Measurements from ENCODE around the gene ETDC. TPM values are rescaled to one million over a fixed set of nuclear protein-coding genes. Genes with fewer than 3 reads are reported as not detected.
"Not testable (repeated sequence)": the region's sequence is repeated elsewhere in the genome, so short reads cannot be mapped to it uniquely, and the experiment has no call there.

Gene ETDC
- total RNA-seq (2021) (not detected in 3 replicates), Bru-seq, nascent RNA (not detected)
- long read RNA-seq, experiment 1: 0 reads
- long read RNA-seq, experiment 2: 0 reads
- long read RNA-seq, experiment 3: 0 reads

DNA sequence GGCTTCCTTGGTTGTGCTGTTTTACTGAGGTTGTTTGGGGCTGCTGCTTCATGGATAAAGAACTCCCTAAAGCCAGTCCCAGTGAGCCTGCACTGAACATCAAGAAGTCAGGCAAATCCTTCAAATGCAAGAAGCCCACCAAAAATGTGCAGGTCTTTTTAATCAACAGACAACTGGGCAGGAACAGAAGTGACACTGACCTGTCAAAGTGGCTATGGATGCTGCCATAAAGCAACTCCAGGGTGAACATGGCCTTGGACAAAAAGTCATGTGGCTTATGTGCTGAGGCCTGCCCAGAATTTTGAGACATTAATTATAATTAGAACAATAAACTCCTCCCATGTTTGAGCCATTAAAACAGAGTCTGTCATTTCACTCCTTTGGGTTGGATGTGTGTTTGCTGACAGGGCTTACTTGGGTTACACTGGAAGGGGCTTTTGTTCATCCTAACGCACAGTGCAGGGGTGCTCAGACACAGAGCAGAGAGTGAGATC lies at the start of gene ETDC:
TSS of gene ETDC (plus strand) at position 51 of the 494 bp plus-strand sequence. CDS start at position 51, 0 bp downstream.
- ATAC-seq: no peak
- DNase-seq (ENCODE audit: low spot score): no peak
- Mint-ChIP-seq H3K27ac (no peak within 1 kb of the TSS), H3K36me3 (peaks cover 7% of the 10 kb centered on the region; the same call in 1 of the 2 replicates), H3K4me1 (peaks cover 21% of the 10 kb centered on the region), H3K9me3 (peaks cover 27% of the 10 kb centered on the region), H3K4me3 (no peak within 1 kb of the TSS), H3K27me3 (ENCODE audit: low read depth) (peaks cover 10% of the 10 kb centered on the region)
- ChIA-PET CTCF (no interaction called here), POLR2A (no interaction called here)
- TF ChIP-seq NFYB (CRISPR knock-in tag; conservative IDR thresholded peaks at IDR 0.05; ENCODE audit: low read depth) (no peak), TP53 (CRISPR knock-in tag; IDR thresholded peaks at IDR 0.05) (no peak), ELF4 (CRISPR knock-in tag; IDR thresholded peaks at IDR 0.05; ENCODE audit: low read depth) (no peak), OVOL2 (CRISPR knock-in tag; IDR thresholded peaks at IDR 0.05; ENCODE audit: borderline replicate concordance) (no peak), ETV6 (CRISPR knock-in tag; IDR thresholded peaks at IDR 0.05) (no peak), SOX15 (CRISPR knock-in tag; IDR thresholded peaks at IDR 0.05) (no peak), NR3C1 (CRISPR knock-in tag; conservative IDR thresholded peaks at IDR 0.05; ENCODE audit: low read depth) (no peak), FOXJ3 (CRISPR knock-in tag; IDR thresholded peaks at IDR 0.05; ENCODE audit: borderline replicate concordance) (no peak)
- TF ChIP-seq, protein P1, sequence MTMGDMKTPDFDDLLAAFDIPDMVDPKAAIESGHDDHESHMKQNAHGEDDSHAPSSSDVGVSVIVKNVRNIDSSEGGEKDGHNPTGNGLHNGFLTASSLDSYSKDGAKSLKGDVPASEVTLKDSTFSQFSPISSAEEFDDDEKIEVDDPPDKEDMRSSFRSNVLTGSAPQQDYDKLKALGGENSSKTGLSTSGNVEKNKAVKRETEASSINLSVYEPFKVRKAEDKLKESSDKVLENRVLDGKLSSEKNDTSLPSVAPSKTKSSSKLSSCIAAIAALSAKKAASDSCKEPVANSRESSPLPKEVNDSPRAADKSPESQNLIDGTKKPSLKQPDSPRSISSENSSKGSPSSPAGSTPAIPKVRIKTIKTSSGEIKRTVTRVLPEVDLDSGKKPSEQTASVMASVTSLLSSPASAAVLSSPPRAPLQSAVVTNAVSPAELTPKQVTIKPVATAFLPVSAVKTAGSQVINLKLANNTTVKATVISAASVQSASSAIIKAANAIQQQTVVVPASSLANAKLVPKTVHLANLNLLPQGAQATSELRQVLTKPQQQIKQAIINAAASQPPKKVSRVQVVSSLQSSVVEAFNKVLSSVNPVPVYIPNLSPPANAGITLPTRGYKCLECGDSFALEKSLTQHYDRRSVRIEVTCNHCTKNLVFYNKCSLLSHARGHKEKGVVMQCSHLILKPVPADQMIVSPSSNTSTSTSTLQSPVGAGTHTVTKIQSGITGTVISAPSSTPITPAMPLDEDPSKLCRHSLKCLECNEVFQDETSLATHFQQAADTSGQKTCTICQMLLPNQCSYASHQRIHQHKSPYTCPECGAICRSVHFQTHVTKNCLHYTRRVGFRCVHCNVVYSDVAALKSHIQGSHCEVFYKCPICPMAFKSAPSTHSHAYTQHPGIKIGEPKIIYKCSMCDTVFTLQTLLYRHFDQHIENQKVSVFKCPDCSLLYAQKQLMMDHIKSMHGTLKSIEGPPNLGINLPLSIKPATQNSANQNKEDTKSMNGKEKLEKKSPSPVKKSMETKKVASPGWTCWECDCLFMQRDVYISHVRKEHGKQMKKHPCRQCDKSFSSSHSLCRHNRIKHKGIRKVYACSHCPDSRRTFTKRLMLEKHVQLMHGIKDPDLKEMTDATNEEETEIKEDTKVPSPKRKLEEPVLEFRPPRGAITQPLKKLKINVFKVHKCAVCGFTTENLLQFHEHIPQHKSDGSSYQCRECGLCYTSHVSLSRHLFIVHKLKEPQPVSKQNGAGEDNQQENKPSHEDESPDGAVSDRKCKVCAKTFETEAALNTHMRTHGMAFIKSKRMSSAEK (CRISPR knock-in tag; IDR thresholded peaks at IDR 0.05; ENCODE audit: borderline replicate concordance): no peak
- TF ChIP-seq, protein P2, sequence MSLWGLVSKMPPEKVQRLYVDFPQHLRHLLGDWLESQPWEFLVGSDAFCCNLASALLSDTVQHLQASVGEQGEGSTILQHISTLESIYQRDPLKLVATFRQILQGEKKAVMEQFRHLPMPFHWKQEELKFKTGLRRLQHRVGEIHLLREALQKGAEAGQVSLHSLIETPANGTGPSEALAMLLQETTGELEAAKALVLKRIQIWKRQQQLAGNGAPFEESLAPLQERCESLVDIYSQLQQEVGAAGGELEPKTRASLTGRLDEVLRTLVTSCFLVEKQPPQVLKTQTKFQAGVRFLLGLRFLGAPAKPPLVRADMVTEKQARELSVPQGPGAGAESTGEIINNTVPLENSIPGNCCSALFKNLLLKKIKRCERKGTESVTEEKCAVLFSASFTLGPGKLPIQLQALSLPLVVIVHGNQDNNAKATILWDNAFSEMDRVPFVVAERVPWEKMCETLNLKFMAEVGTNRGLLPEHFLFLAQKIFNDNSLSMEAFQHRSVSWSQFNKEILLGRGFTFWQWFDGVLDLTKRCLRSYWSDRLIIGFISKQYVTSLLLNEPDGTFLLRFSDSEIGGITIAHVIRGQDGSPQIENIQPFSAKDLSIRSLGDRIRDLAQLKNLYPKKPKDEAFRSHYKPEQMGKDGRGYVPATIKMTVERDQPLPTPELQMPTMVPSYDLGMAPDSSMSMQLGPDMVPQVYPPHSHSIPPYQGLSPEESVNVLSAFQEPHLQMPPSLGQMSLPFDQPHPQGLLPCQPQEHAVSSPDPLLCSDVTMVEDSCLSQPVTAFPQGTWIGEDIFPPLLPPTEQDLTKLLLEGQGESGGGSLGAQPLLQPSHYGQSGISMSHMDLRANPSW (CRISPR knock-in tag; conservative IDR thresholded peaks at IDR 0.05; ENCODE audit: low read depth): no peak
- TF ChIP-seq, protein P3, sequence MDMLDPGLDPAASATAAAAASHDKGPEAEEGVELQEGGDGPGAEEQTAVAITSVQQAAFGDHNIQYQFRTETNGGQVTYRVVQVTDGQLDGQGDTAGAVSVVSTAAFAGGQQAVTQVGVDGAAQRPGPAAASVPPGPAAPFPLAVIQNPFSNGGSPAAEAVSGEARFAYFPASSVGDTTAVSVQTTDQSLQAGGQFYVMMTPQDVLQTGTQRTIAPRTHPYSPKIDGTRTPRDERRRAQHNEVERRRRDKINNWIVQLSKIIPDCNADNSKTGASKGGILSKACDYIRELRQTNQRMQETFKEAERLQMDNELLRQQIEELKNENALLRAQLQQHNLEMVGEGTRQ (CRISPR knock-in tag; IDR thresholded peaks at IDR 0.05): no peak
- TF ChIP-seq, protein P4, sequence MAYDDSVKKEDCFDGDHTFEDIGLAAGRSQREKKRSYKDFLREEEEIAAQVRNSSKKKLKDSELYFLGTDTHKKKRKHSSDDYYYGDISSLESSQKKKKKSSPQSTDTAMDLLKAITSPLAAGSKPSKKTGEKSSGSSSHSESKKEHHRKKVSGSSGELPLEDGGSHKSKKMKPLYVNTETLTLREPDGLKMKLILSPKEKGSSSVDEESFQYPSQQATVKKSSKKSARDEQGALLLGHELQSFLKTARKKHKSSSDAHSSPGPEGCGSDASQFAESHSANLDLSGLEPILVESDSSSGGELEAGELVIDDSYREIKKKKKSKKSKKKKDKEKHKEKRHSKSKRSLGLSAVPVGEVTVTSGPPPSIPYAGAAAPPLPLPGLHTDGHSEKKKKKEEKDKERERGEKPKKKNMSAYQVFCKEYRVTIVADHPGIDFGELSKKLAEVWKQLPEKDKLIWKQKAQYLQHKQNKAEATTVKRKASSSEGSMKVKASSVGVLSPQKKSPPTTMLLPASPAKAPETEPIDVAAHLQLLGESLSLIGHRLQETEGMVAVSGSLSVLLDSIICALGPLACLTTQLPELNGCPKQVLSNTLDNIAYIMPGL (CRISPR knock-in tag; IDR thresholded peaks at IDR 0.05): no peak

DNA sequence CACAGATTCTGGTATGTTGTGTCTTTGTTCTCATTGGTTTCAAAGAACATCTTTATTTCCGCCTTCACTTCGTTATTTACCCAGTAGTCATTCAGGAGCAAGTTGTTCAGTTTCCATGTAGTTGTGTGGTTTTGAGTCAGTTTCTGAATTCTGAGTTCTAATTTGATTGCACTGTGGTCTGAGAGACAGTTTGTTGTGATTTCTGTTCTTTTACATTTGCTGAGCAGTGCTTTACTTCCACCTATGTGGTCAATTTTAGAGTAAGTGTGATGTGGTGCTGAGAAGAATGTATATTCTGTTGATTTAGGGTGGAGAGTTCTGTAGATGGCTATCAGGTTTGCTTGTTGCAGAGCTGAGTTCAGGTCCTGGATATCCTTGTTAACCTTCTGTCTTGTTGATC lies 48.3 kb upstream of the ETDC start:
- H3K27ac Mint-ChIP-seq; H3K27me3 Mint-ChIP-seq (ENCODE audit: low read depth); H3K36me3 Mint-ChIP-seq; CTCF ChIA-PET; H3K4me3 Mint-ChIP-seq; POLR2A ChIA-PET; H3K4me1 Mint-ChIP-seq; ATAC-seq; DNase-seq (ENCODE audit: low spot score): not testable (repeated sequence)
- H3K9me3 Mint-ChIP-seq: peaks cover 17% of the 10 kb centered on the region

DNA sequence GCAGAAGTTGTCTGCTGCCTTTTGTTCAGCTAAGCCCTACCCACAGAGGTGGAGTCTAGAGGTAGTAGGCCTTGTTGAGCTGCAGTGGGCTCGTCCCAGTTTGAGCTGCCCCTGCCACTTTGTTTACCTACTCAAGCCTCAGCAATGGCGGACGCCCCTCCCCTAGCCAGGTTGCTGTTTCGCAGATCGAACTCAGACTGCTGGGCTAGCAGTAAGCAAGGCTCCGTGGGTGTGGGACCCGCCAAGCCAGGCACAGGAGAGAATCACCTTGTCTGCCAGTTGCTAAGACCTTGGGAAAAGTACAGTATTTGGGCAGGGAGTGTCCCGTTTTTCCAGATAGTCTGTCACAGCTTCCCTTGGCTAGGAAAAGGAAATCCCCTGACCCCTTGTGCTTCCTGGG lies 45.9 kb upstream of the ETDC start:
- H3K27ac Mint-ChIP-seq; H3K4me3 Mint-ChIP-seq; DNase-seq (ENCODE audit: low spot score); ATAC-seq; H3K27me3 Mint-ChIP-seq (ENCODE audit: low read depth); POLR2A ChIA-PET; H3K4me1 Mint-ChIP-seq; CTCF ChIA-PET; H3K36me3 Mint-ChIP-seq: not testable (repeated sequence)
- peaks cover 21% of the 10 kb centered on the region for H3K9me3 Mint-ChIP-seq

Data from WTC11 (cell line).